ENCODE data around the gene GLT8D1.
A peak's percentile ranks its signal among the peaks of the same experiment; 100 is the strongest.
"Not testable (repeated sequence)": the region's sequence is repeated elsewhere in the genome, so short reads cannot be mapped to it uniquely, and the experiment has no call there.

The GLT8D1 gene

DNA sequence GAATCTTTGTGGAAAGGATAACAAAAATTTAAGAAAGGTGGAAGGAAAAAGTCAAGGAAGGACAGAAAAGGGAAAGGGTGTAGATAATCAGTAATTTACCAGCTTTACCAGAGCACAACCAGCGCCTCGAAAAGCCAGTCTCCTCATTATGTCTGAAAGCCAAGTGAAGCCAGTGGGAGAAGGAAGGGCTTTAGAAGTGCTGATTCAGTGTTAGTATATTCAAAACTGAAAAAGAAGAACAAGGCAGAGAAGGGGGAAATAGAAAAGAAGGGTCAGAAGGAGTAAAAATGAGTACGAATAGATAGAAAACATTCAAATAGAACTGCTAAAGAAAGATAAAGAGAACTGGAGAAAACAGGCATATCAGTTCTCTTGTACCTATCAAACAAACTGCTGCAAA is 24.0 kb downstream of the GLT8D1 start:
- H2AFZ ChIP-seq (ENCODE audit: low read depth, low read length): no peak overlapping the region
- peak overlapping the region; percentile 77 for H3K27ac ChIP-seq (ENCODE audit: low read length)
- H3K4me3 ChIP-seq (ENCODE audit: low read length): peak overlapping the region; percentile 15
- H3K9me3 ChIP-seq (ENCODE audit: insufficient read depth, low read length): no peaks in the 10 kb centered on the region
- H3K27me3 ChIP-seq (ENCODE audit: low read depth, low read length): no peaks in the 10 kb centered on the region
- H3K9ac ChIP-seq (ENCODE audit: low read length): peak overlapping the region; percentile 35
- H3K4me1 ChIP-seq (ENCODE audit: low read length): peaks cover 33% of the 10 kb centered on the region
- peaks cover 71% of the 10 kb centered on the region for H3K79me2 ChIP-seq (ENCODE audit: low read length)
- no peaks in the 10 kb centered on the region for H4K20me1 ChIP-seq (ENCODE audit: insufficient read depth, low read length)
- peaks cover 36% of the 10 kb centered on the region for H3K36me3 ChIP-seq (replicated peaks; ENCODE audit: low read depth, low read length)
- no peak for TF ChIP-seq EZH2phosphoT487 (IDR thresholded peaks at IDR 0.05; ENCODE audit: low read depth)
- TF ChIP-seq, protein P1, sequence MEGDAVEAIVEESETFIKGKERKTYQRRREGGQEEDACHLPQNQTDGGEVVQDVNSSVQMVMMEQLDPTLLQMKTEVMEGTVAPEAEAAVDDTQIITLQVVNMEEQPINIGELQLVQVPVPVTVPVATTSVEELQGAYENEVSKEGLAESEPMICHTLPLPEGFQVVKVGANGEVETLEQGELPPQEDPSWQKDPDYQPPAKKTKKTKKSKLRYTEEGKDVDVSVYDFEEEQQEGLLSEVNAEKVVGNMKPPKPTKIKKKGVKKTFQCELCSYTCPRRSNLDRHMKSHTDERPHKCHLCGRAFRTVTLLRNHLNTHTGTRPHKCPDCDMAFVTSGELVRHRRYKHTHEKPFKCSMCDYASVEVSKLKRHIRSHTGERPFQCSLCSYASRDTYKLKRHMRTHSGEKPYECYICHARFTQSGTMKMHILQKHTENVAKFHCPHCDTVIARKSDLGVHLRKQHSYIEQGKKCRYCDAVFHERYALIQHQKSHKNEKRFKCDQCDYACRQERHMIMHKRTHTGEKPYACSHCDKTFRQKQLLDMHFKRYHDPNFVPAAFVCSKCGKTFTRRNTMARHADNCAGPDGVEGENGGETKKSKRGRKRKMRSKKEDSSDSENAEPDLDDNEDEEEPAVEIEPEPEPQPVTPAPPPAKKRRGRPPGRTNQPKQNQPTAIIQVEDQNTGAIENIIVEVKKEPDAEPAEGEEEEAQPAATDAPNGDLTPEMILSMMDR (IDR thresholded peaks at IDR 0.05; ENCODE audit: low read depth, low read length): no peak
- peak overlapping the region; percentile 67 for H3K4me2 ChIP-seq (ENCODE audit: low read length)

DNA sequence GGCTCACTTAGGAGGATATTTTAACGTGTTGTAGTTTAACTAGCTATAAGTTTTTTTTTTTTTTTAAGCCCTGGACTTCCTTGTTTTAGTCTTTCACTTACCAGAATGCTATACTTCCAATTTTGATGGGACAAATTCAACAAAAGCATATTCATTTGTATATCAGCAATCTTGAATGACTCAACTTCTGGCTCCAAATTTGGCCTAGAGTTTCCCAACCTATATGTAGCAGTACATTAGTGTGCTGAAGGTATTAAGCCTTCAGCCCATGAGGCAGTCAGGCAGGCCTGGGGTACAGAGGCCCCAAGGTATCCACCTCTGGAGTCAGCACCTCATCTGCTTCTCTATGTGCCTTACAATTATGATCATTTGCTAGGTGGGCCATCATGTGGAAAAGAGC is 25.8 kb downstream of the GLT8D1 start:
- H3K27ac ChIP-seq (ENCODE audit: low read length): no peak overlapping the region
- H3K9me3 ChIP-seq (ENCODE audit: insufficient read depth, low read length): no peaks in the 10 kb centered on the region
- peaks cover 54% of the 10 kb centered on the region for H3K79me2 ChIP-seq (ENCODE audit: low read length)
- H3K9ac ChIP-seq (ENCODE audit: low read length): no peak overlapping the region
- H3K4me2 ChIP-seq (ENCODE audit: low read length): no peak overlapping the region
- H2AFZ ChIP-seq (ENCODE audit: low read depth, low read length): no peak overlapping the region
- H3K27me3 ChIP-seq (ENCODE audit: low read depth, low read length): no peaks in the 10 kb centered on the region
- no peaks in the 10 kb centered on the region for H4K20me1 ChIP-seq (ENCODE audit: insufficient read depth, low read length)
- H3K4me3 ChIP-seq (ENCODE audit: low read length): no peak overlapping the region
- peaks cover 38% of the 10 kb centered on the region for H3K36me3 ChIP-seq (replicated peaks; ENCODE audit: low read depth, low read length)
- peaks cover 33% of the 10 kb centered on the region for H3K4me1 ChIP-seq (ENCODE audit: low read length)
- no peak for TF ChIP-seq EZH2phosphoT487 (IDR thresholded peaks at IDR 0.05; ENCODE audit: low read depth)
- TF ChIP-seq, protein P1 (IDR thresholded peaks at IDR 0.05; ENCODE audit: low read depth, low read length): no peak

GRCh38 chr3:52679199-52679538 is 26.4 kb downstream of the GLT8D1 start:
- no peak overlapping the region for H3K4me2 ChIP-seq (ENCODE audit: low read length)
- H3K9me3 ChIP-seq (ENCODE audit: insufficient read depth, low read length): no peaks in the 10 kb centered on the region
- no peaks in the 10 kb centered on the region for H4K20me1 ChIP-seq (ENCODE audit: insufficient read depth, low read length)
- peaks cover 38% of the 10 kb centered on the region for H3K36me3 ChIP-seq (replicated peaks; ENCODE audit: low read depth, low read length)
- no peak overlapping the region for H3K9ac ChIP-seq (ENCODE audit: low read length)
- TF ChIP-seq, protein P1 (IDR thresholded peaks at IDR 0.05; ENCODE audit: low read depth, low read length): no peak
- no peak for TF ChIP-seq EZH2phosphoT487 (IDR thresholded peaks at IDR 0.05; ENCODE audit: low read depth)
- H3K27me3 ChIP-seq (ENCODE audit: low read depth, low read length): no peaks in the 10 kb centered on the region
- peaks cover 27% of the 10 kb centered on the region for H3K4me1 ChIP-seq (ENCODE audit: low read length)
- no peak overlapping the region for H3K27ac ChIP-seq (ENCODE audit: low read length)
- H3K79me2 ChIP-seq (ENCODE audit: low read length): peaks cover 48% of the 10 kb centered on the region
- H3K4me3 ChIP-seq (ENCODE audit: low read length): no peak overlapping the region
- H2AFZ ChIP-seq (ENCODE audit: low read depth, low read length): no peak overlapping the region

GRCh38 chr3:52678265-52679198 is 27.1 kb downstream of the GLT8D1 start:
- no peak for TF ChIP-seq EZH2phosphoT487 (IDR thresholded peaks at IDR 0.05; ENCODE audit: low read depth)
- TF ChIP-seq, protein P1 (IDR thresholded peaks at IDR 0.05; ENCODE audit: low read depth, low read length): no peak
- Histone ChIP-seq H3K4me3 (ENCODE audit: low read length) (no peak overlapping the region), H3K4me1 (ENCODE audit: low read length) (peaks cover 22% of the 10 kb centered on the region), H3K9me3 (ENCODE audit: insufficient read depth, low read length) (no peaks in the 10 kb centered on the region), H2AFZ (ENCODE audit: low read depth, low read length) (no peak overlapping the region), H3K79me2 (ENCODE audit: low read length) (peaks cover 42% of the 10 kb centered on the region), H3K9ac (ENCODE audit: low read length) (no peak overlapping the region), H4K20me1 (ENCODE audit: insufficient read depth, low read length) (no peaks in the 10 kb centered on the region), H3K27ac (ENCODE audit: low read length) (no peak overlapping the region), H3K27me3 (ENCODE audit: low read depth, low read length) (no peaks in the 10 kb centered on the region), H3K36me3 (replicated peaks; ENCODE audit: low read depth, low read length) (peaks cover 38% of the 10 kb centered on the region), H3K4me2 (ENCODE audit: low read length) (no peak overlapping the region)

GRCh38 chr3:52676201-52676600 is 29.4 kb downstream of the GLT8D1 start:
- H4K20me1 ChIP-seq (ENCODE audit: insufficient read depth, low read length); H3K27me3 ChIP-seq (ENCODE audit: low read depth, low read length); H3K4me1 ChIP-seq (ENCODE audit: low read length); H2AFZ ChIP-seq (ENCODE audit: low read depth, low read length); H3K4me2 ChIP-seq (ENCODE audit: low read length); H3K27ac ChIP-seq (ENCODE audit: low read length); H3K9ac ChIP-seq (ENCODE audit: low read length); H3K4me3 ChIP-seq (ENCODE audit: low read length); H3K9me3 ChIP-seq (ENCODE audit: insufficient read depth, low read length): not testable (repeated sequence)
- H3K79me2 ChIP-seq (ENCODE audit: low read length): peaks cover 19% of the 10 kb centered on the region
- H3K36me3 ChIP-seq (replicated peaks; ENCODE audit: low read depth, low read length): peaks cover 46% of the 10 kb centered on the region

Data from OCI-LY3 (cell line).